Central memory CD8-positive, alpha-beta T cell (primary cell): Measurements from ENCODE around the gene TBCK.
"Not testable (repeated sequence)": the region's sequence is repeated elsewhere in the genome, so short reads cannot be mapped to it uniquely, and the experiment has no call there.

Experiments used
- ATAC-seq: fragments of 150-1000 bp; cut with Tn5 transposase; replicated peaks from 2 replicates; pipeline ENCODE4 v1.10.0; 2022; ENCODE audit warnings: mild to moderate bottlenecking, moderate FRiP score, moderate number of reproducible peaks; ENCODE audit not compliant: poor library complexity, severe bottlenecking; ENCODE audit errors: extremely low read depth
- DNase-seq, 2 donors: peaks; one replicate each; pipeline ENCODE4 v3.0.0; 2021; ENCODE audit warnings: low spot score in 2 of 2
- H3K27ac Mint-ChIP-seq: one replicate; pipeline ENCODE4 v1.8.0; 2022; ENCODE audit warnings: low read depth, mild to moderate bottlenecking, moderate library complexity, mixed read lengths
- H3K27me3 Mint-ChIP-seq: one replicate; pipeline ENCODE4 v1.8.0; 2022; ENCODE audit warnings: mixed read lengths
- H3K36me3 Mint-ChIP-seq: one replicate; pipeline ENCODE4 v1.8.0; 2022; ENCODE audit warnings: mild to moderate bottlenecking, moderate library complexity, mixed read lengths; ENCODE audit not compliant: insufficient read depth
- H3K4me1 Mint-ChIP-seq: one replicate; pipeline ENCODE4 v1.8.0; 2022; ENCODE audit warnings: mixed read lengths
- H3K4me3 Mint-ChIP-seq: one replicate; pipeline ENCODE4 v1.8.0; 2022; ENCODE audit warnings: mild to moderate bottlenecking, moderate library complexity, mixed read lengths
- H3K9me3 Mint-ChIP-seq: one replicate; pipeline ENCODE4 v1.8.0; 2022; ENCODE audit warnings: mixed read lengths

Gene TBCK

DNA sequence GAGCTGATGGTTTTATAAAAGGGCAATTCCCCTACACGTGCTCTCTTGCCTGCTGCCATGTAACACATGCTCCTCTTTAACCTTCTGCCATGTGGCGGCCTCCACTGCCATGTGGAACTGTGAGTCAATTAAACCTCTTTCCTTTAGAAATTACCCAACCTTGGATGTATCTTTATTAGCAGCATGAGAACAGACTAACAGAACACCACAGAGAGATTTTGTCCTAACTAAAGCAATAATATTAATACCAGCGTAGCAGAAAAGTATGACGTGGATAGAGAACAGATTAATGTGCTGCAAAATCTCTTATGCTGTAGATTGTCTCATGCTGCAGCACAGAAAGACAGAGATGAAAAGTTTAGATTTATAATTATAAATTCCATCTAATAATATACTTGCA, 23.4 kb upstream of the TBCK start:
- Mint-ChIP-seq H3K4me1 (peaks cover 61% of the 10 kb centered on the region), H3K27me3 (no peaks in the 10 kb centered on the region), H3K36me3 (peaks cover 35% of the 10 kb centered on the region), H3K27ac (peak overlapping the region; percentile 51), H3K4me3 (no peak overlapping the region), H3K9me3 (peaks cover 8% of the 10 kb centered on the region)
- DNase-seq (no peak), ATAC-seq (no peak)

DNA sequence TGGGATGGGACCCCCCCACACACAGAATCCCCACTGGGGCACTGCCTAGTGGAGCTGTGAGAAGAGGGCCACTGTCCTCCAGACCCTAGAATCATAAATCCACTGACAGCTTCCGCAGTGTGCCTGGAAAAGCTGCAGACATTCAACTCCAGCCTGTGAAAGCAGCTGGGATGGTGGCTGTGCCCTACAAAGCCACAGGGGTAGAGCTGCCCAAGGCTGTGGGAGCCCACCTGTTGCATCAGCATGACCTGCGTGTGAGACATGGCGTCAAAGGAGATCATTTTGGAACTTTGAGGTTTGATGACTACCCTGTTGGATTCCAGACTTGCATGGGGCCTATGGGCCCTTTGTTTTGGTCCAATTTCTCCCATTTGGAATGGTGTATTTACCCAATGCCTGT, 22.7 kb upstream of the TBCK start:
- no peak for DNase-seq
- H3K4me1 Mint-ChIP-seq, result peaks cover 54% of the 10 kb centered on the region
- no peak overlapping the region for H3K27ac Mint-ChIP-seq
- H3K27me3 Mint-ChIP-seq, result no peaks in the 10 kb centered on the region
- peaks cover 40% of the 10 kb centered on the region for H3K36me3 Mint-ChIP-seq
- no peak overlapping the region for H3K4me3 Mint-ChIP-seq
- H3K9me3 Mint-ChIP-seq, result peaks cover 8% of the 10 kb centered on the region
- ATAC-seq, result no peak

DNA sequence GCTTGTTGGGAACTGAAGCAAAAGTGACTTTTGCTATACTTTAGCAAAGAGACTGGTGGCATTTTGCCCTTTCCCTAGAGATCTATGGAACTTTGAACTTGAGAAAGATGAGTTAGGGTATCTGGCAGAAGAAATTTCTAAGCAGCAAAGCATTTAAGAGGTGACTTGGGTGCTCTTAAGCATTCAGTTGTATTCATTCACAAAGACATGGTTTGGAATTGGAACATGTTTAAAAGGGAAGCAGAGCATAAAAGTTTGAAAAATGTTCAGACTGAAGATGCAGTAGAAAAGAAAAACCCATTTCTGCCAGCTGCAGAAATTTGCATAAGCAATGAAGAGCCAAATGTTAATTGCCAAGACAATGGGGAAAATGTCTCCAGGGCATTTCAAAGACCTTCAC, 21.9 kb upstream of the TBCK start:
- ATAC-seq, result no peak
- Mint-ChIP-seq H3K4me1 (peaks cover 48% of the 10 kb centered on the region), H3K9me3 (peaks cover 8% of the 10 kb centered on the region)

DNA sequence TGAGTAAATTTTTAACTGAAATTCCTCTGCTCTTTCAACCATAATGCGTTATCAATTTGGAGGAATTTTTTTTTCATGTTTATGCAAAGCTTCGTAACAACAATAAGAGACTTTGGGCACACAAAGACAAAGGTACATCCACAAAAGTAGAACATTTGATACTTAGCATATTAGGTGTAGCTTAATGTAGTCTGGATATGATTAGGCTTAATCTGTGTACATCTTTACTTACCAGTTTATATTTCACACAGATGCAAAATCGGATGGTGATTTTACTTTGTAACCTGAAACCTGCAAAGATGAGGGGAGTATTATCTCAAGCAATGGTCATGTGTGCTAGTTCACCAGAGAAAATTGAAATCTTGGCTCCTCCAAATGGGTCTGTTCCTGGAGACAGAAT, 20.6 kb upstream of the TBCK start:
- Mint-ChIP-seq H3K4me3 (no peak overlapping the region), H3K27ac (no peak overlapping the region), H3K36me3 (peaks cover 46% of the 10 kb centered on the region), H3K27me3 (no peaks in the 10 kb centered on the region), H3K9me3 (peaks cover 8% of the 10 kb centered on the region), H3K4me1 (peaks cover 35% of the 10 kb centered on the region)
- DNase-seq (no peak), ATAC-seq (no peak)

More for the DNA sequence above, 21.9 kb upstream of the TBCK start:
- Mint-ChIP-seq H3K36me3 (peaks cover 44% of the 10 kb centered on the region), H3K27me3 (no peaks in the 10 kb centered on the region), H3K27ac (no peak overlapping the region), H3K4me3 (no peak overlapping the region)
- DNase-seq, result no peak

DNA sequence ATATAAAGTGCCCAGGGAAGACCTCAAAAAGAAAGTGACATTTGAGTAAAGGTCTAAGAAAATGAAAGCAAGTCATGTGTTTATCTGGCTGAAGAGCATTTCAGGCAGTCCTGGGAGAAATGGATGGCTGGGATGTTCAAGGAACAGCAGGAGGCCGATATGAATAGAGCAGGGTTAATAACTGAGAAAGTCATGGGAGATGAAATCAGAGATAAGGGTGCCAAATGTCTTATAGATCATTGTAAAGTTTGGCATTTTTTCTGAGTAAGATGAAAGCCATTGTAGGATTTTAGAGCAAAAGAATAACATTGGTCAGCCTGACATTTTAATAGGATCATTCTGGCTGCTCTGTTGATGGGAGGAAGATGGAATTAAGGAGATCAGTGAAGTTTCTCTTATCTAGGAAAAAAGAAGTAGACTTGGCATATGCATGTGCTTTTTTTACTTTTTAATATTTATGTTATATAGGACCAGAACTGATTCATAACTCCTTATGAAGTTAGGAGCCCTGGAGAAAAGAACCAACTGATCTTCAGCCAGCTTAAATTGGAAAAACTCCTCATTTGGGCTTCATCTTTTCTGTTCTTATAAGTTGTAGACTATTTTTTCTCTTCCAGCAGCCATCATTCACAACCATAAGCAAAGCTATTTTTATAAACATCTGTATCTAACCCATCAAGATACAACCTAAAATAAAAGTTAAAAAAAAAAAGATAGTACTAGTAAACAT, 18.9 kb upstream of the TBCK start:
- H3K27ac Mint-ChIP-seq, result no peak overlapping the region
- peaks cover 54% of the 10 kb centered on the region for H3K36me3 Mint-ChIP-seq
- peaks cover 8% of the 10 kb centered on the region for H3K9me3 Mint-ChIP-seq
- H3K4me1 Mint-ChIP-seq, result peaks cover 18% of the 10 kb centered on the region
- H3K4me3 Mint-ChIP-seq, result no peak overlapping the region
- DNase-seq (no peak), ATAC-seq (no peak)
- no peaks in the 10 kb centered on the region for H3K27me3 Mint-ChIP-seq

DNA sequence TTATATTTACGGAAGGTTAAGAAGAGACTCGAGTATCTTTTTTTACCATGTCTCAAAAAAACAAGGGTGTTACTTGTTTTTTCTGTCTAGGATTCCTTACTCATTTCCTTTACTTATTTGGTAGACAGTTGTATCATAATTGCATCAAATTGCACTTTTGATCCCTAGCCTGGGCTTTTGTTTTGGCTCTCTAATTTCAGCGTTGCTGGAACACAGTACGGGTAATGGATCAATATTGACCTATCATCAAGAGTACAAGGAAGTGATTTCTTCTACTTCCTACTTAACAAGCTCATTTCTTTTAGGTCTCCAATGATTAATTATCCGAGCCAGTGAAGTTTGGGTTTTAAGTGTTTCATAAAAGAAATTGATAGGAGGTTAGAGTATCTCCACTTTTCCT, 17.2 kb upstream of the TBCK start:
- Mint-ChIP-seq H3K36me3 (peaks cover 67% of the 10 kb centered on the region), H3K27me3 (no peaks in the 10 kb centered on the region), H3K4me1 (peaks cover 8% of the 10 kb centered on the region)

DNA sequence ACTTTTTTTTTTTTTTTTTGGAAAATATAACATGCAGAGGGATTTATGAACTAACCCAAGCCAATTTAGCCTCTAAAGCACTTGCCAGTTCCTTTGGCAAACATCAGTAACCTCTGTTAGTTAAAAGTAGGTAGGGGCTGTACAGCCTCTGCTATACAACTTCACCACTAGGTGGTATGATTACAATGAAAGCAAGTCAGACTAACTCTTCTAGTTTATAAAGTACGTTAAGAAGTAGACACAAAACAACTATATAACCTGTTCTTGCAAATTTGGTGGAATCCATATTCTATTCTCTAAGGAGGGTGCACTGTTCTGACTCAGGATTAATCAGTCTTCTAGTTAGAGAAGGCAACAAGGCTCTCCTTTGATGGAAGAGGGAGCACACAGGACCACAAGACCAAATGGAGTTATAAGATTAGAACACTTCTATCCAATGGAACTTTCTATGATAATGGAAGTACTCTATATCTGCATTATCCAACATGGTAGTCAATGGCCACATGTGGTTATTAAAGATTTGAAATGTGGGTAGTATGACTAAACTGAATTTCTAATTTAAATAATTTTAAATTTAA, 13.1 kb upstream of the TBCK start:
- Mint-ChIP-seq H3K27ac (no peak overlapping the region), H3K9me3 (no peaks in the 10 kb centered on the region), H3K4me1 (no peaks in the 10 kb centered on the region), H3K4me3 (no peak overlapping the region), H3K27me3 (no peaks in the 10 kb centered on the region), H3K36me3 (peaks cover 61% of the 10 kb centered on the region)
- no peak for DNase-seq
- ATAC-seq, result peak; percentile 60

More for the DNA sequence above, 17.2 kb upstream of the TBCK start:
- no peak overlapping the region for H3K4me3 Mint-ChIP-seq
- no peak overlapping the region for H3K27ac Mint-ChIP-seq
- H3K9me3 Mint-ChIP-seq, result peaks cover 8% of the 10 kb centered on the region
- no peak for ATAC-seq
- DNase-seq, result no peak

DNA sequence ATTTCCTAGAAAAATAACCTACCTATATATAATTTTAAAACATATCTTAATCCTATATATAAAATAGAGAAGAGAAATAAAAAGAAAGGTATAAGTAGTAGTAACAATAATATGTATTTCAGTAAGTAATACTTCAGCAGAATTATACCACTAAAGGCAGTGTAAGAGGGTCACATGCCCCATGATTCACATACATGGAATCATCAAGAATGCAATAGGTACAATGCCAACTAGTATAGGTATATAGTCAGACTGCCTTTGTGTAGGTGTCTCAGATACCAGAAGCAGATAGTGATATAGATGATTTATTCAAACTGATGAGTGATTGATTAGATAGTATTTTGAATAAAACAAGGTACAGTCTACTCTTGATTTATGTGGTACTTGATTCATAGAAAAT, 9.8 kb upstream of the TBCK start:
- DNase-seq (no peak), ATAC-seq (no peak)
- peaks cover 39% of the 10 kb centered on the region for H3K36me3 Mint-ChIP-seq

DNA sequence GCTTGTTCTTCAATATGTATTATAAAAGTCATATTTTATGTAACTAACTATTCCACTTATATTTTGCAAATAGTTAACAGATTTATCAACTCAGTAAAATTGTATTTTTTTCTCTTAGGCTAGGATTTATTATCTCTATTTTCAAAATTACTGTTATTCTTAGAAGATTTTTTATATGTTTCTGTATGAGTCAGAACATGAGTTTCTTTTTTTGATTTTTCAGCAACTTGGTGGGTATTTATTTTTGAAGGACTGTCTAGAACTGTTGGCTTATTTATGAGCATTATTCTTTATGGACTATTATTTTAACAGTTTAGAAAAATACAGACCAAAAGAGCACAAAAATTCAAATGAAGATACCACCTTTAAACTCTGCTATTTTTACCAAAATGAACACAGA, 7.1 kb upstream of the TBCK start:
- H3K27ac Mint-ChIP-seq, result no peak overlapping the region
- ATAC-seq (no peak), DNase-seq (no peak)
- H3K27me3 Mint-ChIP-seq, result no peaks in the 10 kb centered on the region
- no peaks in the 10 kb centered on the region for H3K9me3 Mint-ChIP-seq
- peaks cover 5% of the 10 kb centered on the region for H3K4me1 Mint-ChIP-seq
- no peak overlapping the region for H3K4me3 Mint-ChIP-seq
- H3K36me3 Mint-ChIP-seq, result peaks cover 22% of the 10 kb centered on the region

More for the DNA sequence above, 9.8 kb upstream of the TBCK start:
- Mint-ChIP-seq H3K27ac (no peak overlapping the region), H3K27me3 (no peaks in the 10 kb centered on the region), H3K4me3 (no peak overlapping the region), H3K9me3 (no peaks in the 10 kb centered on the region), H3K4me1 (peaks cover 5% of the 10 kb centered on the region)

DNA sequence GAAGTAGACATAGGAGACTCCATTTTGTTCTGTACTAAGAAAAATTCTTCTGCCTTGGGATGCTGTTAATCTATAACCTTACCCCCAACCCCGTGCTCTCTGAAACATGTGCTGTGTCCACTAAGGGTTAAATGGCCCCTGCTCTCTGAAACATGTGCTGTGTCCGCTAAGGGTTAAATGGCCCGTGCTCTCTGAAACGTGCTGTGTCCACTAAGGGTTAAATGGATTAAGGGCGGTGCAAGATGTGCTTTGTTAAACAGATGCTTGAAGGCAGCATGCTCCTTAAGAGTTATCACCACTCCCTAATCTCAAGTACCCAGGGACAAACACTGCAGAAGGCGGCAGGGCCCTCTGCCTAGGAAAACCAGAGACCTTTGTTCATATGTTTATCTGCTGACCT, 5.8 kb upstream of the TBCK start:
- H3K27me3 Mint-ChIP-seq, H3K27ac Mint-ChIP-seq, H3K4me3 Mint-ChIP-seq, DNase-seq, H3K9me3 Mint-ChIP-seq, ATAC-seq, H3K4me1 Mint-ChIP-seq: not testable (repeated sequence)
- H3K36me3 Mint-ChIP-seq, result peaks cover 11% of the 10 kb centered on the region

DNA sequence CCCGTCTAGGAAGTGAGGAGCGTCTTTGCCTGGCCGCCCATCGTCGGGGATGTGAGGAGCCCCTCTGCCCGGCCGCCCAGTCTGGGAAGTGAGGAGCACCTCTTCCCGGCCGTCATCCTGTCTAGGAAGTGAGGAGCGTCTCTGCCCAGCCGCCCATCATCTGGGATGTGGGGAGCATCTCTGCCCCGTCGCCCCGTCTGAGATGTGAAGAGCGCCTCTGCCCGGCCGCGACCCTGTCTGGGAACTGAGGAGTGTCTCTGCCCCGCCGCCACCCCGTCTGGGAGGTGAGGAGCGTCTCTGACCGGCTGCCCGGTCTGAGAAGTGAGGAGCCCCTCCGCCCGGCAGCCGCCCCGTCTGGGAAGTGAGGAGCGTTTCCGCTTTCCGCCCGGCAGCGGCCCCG, 5.2 kb upstream of the TBCK start:
- not testable (repeated sequence) for H3K4me3 Mint-ChIP-seq

DNA sequence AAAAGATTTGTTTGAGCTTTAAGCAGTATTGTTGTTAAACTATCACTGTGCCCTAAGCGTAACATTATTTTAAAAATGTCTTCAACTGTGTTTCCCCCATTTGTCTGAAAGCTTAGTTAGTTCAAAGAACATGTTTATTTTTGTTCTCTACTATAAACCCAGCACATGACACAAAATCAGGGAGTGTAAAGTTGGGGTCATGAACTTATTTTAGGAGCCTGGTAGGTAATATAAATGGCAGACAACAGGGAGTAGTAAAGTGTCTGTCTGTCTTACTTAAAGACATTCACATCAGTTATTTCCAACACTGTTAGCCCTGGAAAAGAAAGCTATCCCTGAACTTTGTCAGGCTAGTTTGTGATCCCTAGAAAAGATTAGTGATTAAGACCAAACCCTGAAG, 4.2 kb upstream of the TBCK start:
- ATAC-seq (no peak), DNase-seq (no peak)
- no peak overlapping the region for H3K4me3 Mint-ChIP-seq
- H3K27ac Mint-ChIP-seq, result no peak overlapping the region
- no peaks in the 10 kb centered on the region for H3K27me3 Mint-ChIP-seq
- H3K36me3 Mint-ChIP-seq, result peaks cover 5% of the 10 kb centered on the region
- H3K9me3 Mint-ChIP-seq, result no peaks in the 10 kb centered on the region
- H3K4me1 Mint-ChIP-seq, result peaks cover 9% of the 10 kb centered on the region

More for the DNA sequence above, 5.2 kb upstream of the TBCK start:
- not testable (repeated sequence) for H3K36me3 Mint-ChIP-seq, H3K9me3 Mint-ChIP-seq, DNase-seq, H3K27me3 Mint-ChIP-seq, ATAC-seq, H3K27ac Mint-ChIP-seq, H3K4me1 Mint-ChIP-seq

DNA sequence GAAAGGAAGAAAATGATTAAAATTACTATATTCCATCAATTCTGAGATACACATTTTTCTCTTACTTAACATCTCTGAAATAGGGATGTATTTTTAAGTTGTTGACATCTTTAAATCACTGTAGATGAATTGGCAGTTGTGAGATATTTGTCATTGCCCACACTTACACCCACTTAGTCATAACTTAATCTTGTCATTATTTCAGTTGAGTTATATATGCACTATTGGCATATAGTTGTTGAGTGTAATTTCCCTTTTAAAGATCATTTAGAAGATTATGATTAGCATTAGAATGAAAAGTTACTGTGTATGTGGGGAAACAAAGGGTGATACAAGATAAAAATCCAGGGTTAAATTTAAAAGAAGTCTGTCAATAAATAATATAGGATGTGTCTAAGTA, 2.5 kb upstream of the TBCK start:
- DNase-seq (no peak), ATAC-seq (no peak)
- Mint-ChIP-seq H3K36me3 (peaks cover 3% of the 10 kb centered on the region), H3K27me3 (no peaks in the 10 kb centered on the region), H3K27ac (peak overlapping the region; percentile 66), H3K9me3 (no peaks in the 10 kb centered on the region), H3K4me1 (peaks cover 20% of the 10 kb centered on the region), H3K4me3 (no peak overlapping the region)
